Activated CD4-positive, CD25-positive, alpha-beta regulatory T cell (primary cell): ENCODE results near the gene PCDHGA6.
"Not testable (repeated sequence)": the region's sequence is repeated elsewhere in the genome, so short reads cannot be mapped to it uniquely, and the experiment has no call there.

ENCODE experiments used
- DNase-seq, 4 experiments: peaks; one replicate each; lab custom pipeline; 2025; lab: John Stamatoyannopoulos, UW

The PCDHGA6 gene

GRCh38 chr5:141373673-141374317 lies at the start of gene PCDHGA6:
PCDHGA6 (plus strand) TSS chr5:141373891; CDS start chr5:141374084, 193 bp downstream.
- DNase-seq, result no peak

- peak; percentile 9 to 45 (median 33) for DNase-seq
These were observed 47.4 kb upstream of the PCDHGA6 start for GRCh38 chr5:141326088-141326854.

- no peak for DNase-seq
These were observed 45.5 kb upstream of the PCDHGA6 start for GRCh38 chr5:141328231-141328630.

- DNase-seq, result no peak
These were observed 43.2 kb upstream of the PCDHGA6 start, which contains the start of gene PCDHGA1 for GRCh38 chr5:141330299-141331080. PCDHGA1 (plus strand) TSS chr5:141330514.

GRCh38 chr5:141332571-141332970 lies 41.1 kb upstream of the PCDHGA6 start:
- not testable (repeated sequence) for DNase-seq

- no peak for DNase-seq
These were observed 35.0 kb upstream of the PCDHGA6 start, which contains the start of gene PCDHGA2 for GRCh38 chr5:141338538-141339306. PCDHGA2 (plus strand) TSS chr5:141338760.

- DNase-seq, result not testable (repeated sequence)
These were observed 32.8 kb upstream of the PCDHGA6 start for GRCh38 chr5:141340781-141341354.

- no peak for DNase-seq
These were observed 30.9 kb upstream of the PCDHGA6 start for GRCh38 chr5:141342773-141343172.

GRCh38 chr5:141343242-141343952 lies 30.3 kb upstream of the PCDHGA6 start, which contains the start of gene PCDHGA3:
PCDHGA3 (plus strand) TSS chr5:141343829; CDS start chr5:141344034, 205 bp downstream.
- no peak for DNase-seq

- no peak for DNase-seq
These were observed 29.7 kb upstream of the PCDHGA6 start for GRCh38 chr5:141343953-141344463.

GRCh38 chr5:141345327-141345726 lies 28.4 kb upstream of the PCDHGA6 start:
- no peak for DNase-seq

GRCh38 chr5:141346017-141346416 lies 27.7 kb upstream of the PCDHGA6 start:
- not testable (repeated sequence) for DNase-seq

GRCh38 chr5:141349917-141350619 lies 23.6 kb upstream of the PCDHGA6 start, which contains the start of gene PCDHGB1:
PCDHGB1 (plus strand) TSS chr5:141350099; CDS start chr5:141350261, 162 bp downstream.
- no peak for DNase-seq

- no peak for DNase-seq
These were observed 22.1 kb upstream of the PCDHGA6 start for GRCh38 chr5:141351591-141351990.

GRCh38 chr5:141354900-141355469 lies 18.7 kb upstream of the PCDHGA6 start, which contains the start of gene PCDHGA4:
PCDHGA4 (plus strand) TSS chr5:141355021; CDS start chr5:141355108, 87 bp downstream.
- DNase-seq, result no peak

GRCh38 chr5:141355641-141356040 lies 18.1 kb upstream of the PCDHGA6 start:
- DNase-seq, result no peak

- no peak for DNase-seq
These were observed 17.6 kb upstream of the PCDHGA6 start for GRCh38 chr5:141356133-141356532.

GRCh38 chr5:141356950-141357349 lies 16.7 kb upstream of the PCDHGA6 start:
- no peak for DNase-seq
